OCI-LY1 (cell line): ENCODE measurements around the gene ARHGAP1.

Experiments
- H2AFZ ChIP-seq: fragments of 200-600 bp; sonication (generic), shearing (Covaris generic); 2 replicates; pipeline ENCODE4 v1.6.0; 2014; ENCODE audit warnings: antibody characterized with exemption, mild to moderate bottlenecking, low read length
- H3F3A ChIP-seq: fragments of 200-600 bp; sonication (generic), shearing (Covaris generic); 2 replicates; pipeline ENCODE4 v1.6.0; 2014; ENCODE audit warnings: mild to moderate bottlenecking, antibody characterized with exemption, low read length, moderate library complexity; ENCODE audit not compliant: insufficient read depth
- H3K27ac ChIP-seq: fragments of 200-600 bp; sonication (generic); 2 replicates; pipeline ENCODE4 v1.5.1; 2014; ENCODE audit warnings: low read length, mixed run types, mild to moderate bottlenecking, low read depth; ENCODE audit not compliant: poor library complexity, severe bottlenecking
- H3K27me3 ChIP-seq: fragments of 200-600 bp; sonication (generic); 2 replicates; pipeline ENCODE4 v1.6.0; 2014; ENCODE audit warnings: antibody characterized with exemption, mild to moderate bottlenecking, low read length, moderate library complexity; ENCODE audit not compliant: insufficient read depth
- H3K36me3 ChIP-seq: fragments of 200-600 bp; sonication (generic); 2 replicates; pipeline ENCODE4 v1.6.1; 2014; ENCODE audit warnings: mild to moderate bottlenecking, antibody characterized with exemption, low read length, moderate library complexity, mixed read lengths; ENCODE audit not compliant: insufficient read depth
- H3K4me1 ChIP-seq: fragments of 200-600 bp; sonication (generic); 2 replicates; pipeline ENCODE4 v1.5.1; 2014; ENCODE audit warnings: mild to moderate bottlenecking, low read length, moderate library complexity; ENCODE audit not compliant: insufficient read depth, severe bottlenecking
- H3K4me2 ChIP-seq: fragments of 200-600 bp; sonication (generic), shearing (Covaris generic); 2 replicates; pipeline ENCODE4 v1.6.1; 2014; ENCODE audit warnings: low read length
- H3K4me3 ChIP-seq: fragments of 200-600 bp; sonication (generic); 2 replicates; pipeline ENCODE4 v1.5.1; 2014; ENCODE audit warnings: low read length, low read depth, mild to moderate bottlenecking, mixed read lengths; ENCODE audit not compliant: poor library complexity, severe bottlenecking
- H3K79me2 ChIP-seq: fragments of 200-600 bp; shearing (Covaris generic); 2 replicates; pipeline ENCODE4 v1.6.1; 2016; ENCODE audit warnings: mixed run types, low read length, mixed read lengths; ENCODE audit not compliant: insufficient read depth
- H3K9ac ChIP-seq: fragments of 200-600 bp; sonication (generic), shearing (Covaris generic); 2 replicates; pipeline ENCODE4 v1.6.1; 2014; ENCODE audit warnings: mild to moderate bottlenecking, low read length, mixed read lengths
- H3K9me2 ChIP-seq: fragments of 200-600 bp; sonication (generic), shearing (Covaris generic); 2 replicates; pipeline ENCODE4 v1.6.1; 2014; ENCODE audit warnings: low read depth, mild to moderate bottlenecking, low read length, mixed read lengths
- H3K9me3 ChIP-seq: fragments of 200-600 bp; shearing (Covaris generic); 2 replicates; pipeline ENCODE4 v1.6.1; 2014; ENCODE audit warnings: low read length, mixed read lengths
- H4K20me1 ChIP-seq: fragments of 200-600 bp; sonication (generic), shearing (Covaris generic); 2 replicates; pipeline ENCODE4 v1.6.0; 2016; ENCODE audit warnings: mild to moderate bottlenecking, low read length; ENCODE audit not compliant: insufficient read depth
- CTCF ChIP-seq: fragments of 200-600 bp; sonication (generic), shearing (Covaris generic); IDR thresholded peaks from 2 replicates; pipeline ENCODE4 v1.5.1; 2017; ENCODE audit warnings: mild to moderate bottlenecking, antibody characterized with exemption, low read length, moderate library complexity, mixed read lengths
- EZH2 ChIP-seq: fragments of 200-600 bp; sonication (generic), shearing (Covaris generic); IDR thresholded peaks from 2 replicates; pipeline ENCODE4 v1.8.0; 2017; ENCODE audit warnings: borderline replicate concordance, mixed run types, mild to moderate bottlenecking, antibody characterized with exemption, low read length, moderate library complexity, mixed read lengths

Gene ARHGAP1

DNA sequence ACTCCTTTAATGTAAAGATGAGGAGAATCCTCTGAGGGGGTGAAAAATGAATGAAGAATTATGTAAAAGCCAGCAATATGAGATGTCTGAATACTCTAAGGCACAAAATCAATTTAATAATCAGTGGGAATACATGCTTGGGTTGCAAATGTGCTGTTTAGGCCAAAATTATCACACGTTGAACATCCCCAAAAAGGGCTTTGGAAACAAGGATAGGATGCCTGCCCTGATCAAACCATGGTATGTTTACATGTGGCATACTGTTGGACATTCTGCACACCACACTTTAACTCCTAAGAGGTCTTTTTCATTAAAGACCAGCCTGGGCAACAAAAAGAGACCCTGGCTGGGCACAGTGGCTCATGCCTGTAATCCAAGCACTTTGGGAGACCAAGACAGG, 44.9 kb upstream of the ARHGAP1 start:
- H3K4me1 ChIP-seq = no peaks in the 10 kb centered on the region
- no peaks in the 10 kb centered on the region for H3K27me3 ChIP-seq
- no peak overlapping the region for H3K9ac ChIP-seq
- no peaks in the 10 kb centered on the region for H3K9me3 ChIP-seq
- no peak overlapping the region for H3K4me2 ChIP-seq
- no peaks in the 10 kb centered on the region for H3K79me2 ChIP-seq
- no peaks in the 10 kb centered on the region for H4K20me1 ChIP-seq
- H3F3A ChIP-seq = no peaks in the 10 kb centered on the region
- no peak for TF ChIP-seq EZH2
- TF ChIP-seq CTCF = no peak
- H3K9me2 ChIP-seq = no peaks in the 10 kb centered on the region
- no peak overlapping the region for H3K27ac ChIP-seq
- no peak overlapping the region for H3K4me3 ChIP-seq
- no peak overlapping the region for H2AFZ ChIP-seq
- peaks cover 94% of the 10 kb centered on the region for H3K36me3 ChIP-seq

GRCh38 chr11:46743693-46744339, 43.4 kb upstream of the ARHGAP1 start:
- no peaks in the 10 kb centered on the region for H3K79me2 ChIP-seq
- no peaks in the 10 kb centered on the region for H3F3A ChIP-seq
- H3K36me3 ChIP-seq = peaks cover 79% of the 10 kb centered on the region
- no peak overlapping the region for H3K27ac ChIP-seq
- no peaks in the 10 kb centered on the region for H4K20me1 ChIP-seq
- H3K9me2 ChIP-seq = no peaks in the 10 kb centered on the region
- H3K9ac ChIP-seq = no peak overlapping the region
- H3K9me3 ChIP-seq = no peaks in the 10 kb centered on the region
- H3K27me3 ChIP-seq = no peaks in the 10 kb centered on the region
- H3K4me3 ChIP-seq = no peak overlapping the region
- no peak overlapping the region for H3K4me2 ChIP-seq
- no peak overlapping the region for H2AFZ ChIP-seq
- TF ChIP-seq CTCF (no peak), EZH2 (no peak)
- no peaks in the 10 kb centered on the region for H3K4me1 ChIP-seq

GRCh38 chr11:46743043-46743442, 42.6 kb upstream of the ARHGAP1 start:
- H3K27ac ChIP-seq = no peak overlapping the region
- no peak overlapping the region for H3K9ac ChIP-seq
- H3K79me2 ChIP-seq = no peaks in the 10 kb centered on the region
- H3F3A ChIP-seq = no peaks in the 10 kb centered on the region
- H3K9me3 ChIP-seq = no peaks in the 10 kb centered on the region
- no peak overlapping the region for H3K4me2 ChIP-seq
- H3K36me3 ChIP-seq = peaks cover 71% of the 10 kb centered on the region
- H3K9me2 ChIP-seq = no peaks in the 10 kb centered on the region
- no peaks in the 10 kb centered on the region for H4K20me1 ChIP-seq
- H3K27me3 ChIP-seq = no peaks in the 10 kb centered on the region
- no peak for TF ChIP-seq EZH2
- H2AFZ ChIP-seq = no peak overlapping the region
- no peaks in the 10 kb centered on the region for H3K4me1 ChIP-seq
- H3K4me3 ChIP-seq = no peak overlapping the region
